DMS 273 (cell line): ENCODE measurements around the gene NSL1.
"Not testable (repeated sequence)": the region's sequence is repeated elsewhere in the genome, so short reads cannot be mapped to it uniquely, and the experiment has no call there.

Source experiments
- DNase-seq: peaks from one replicate; lab custom pipeline; 2025; ENCODE audit not compliant: unreplicated experiment; lab: John Stamatoyannopoulos, UW

Gene NSL1

GRCh38 chr1:212785871-212786270, 5.7 kb downstream of the NSL1 start:
- no peak for DNase-seq

GRCh38 chr1:212783976-212784375, 7.6 kb downstream of the NSL1 start:
- DNase-seq, result no peak

- peak; percentile 48 for DNase-seq
Observed at GRCh38 chr1:212782422-212783154, 9.0 kb downstream of the NSL1 start.

- no peak for DNase-seq
Observed at GRCh38 chr1:212781225-212781624, 10.4 kb downstream of the NSL1 start.

- no peak for DNase-seq
Observed at GRCh38 chr1:212780759-212781158, 10.8 kb downstream of the NSL1 start.

- not testable (repeated sequence) for DNase-seq
Observed at GRCh38 chr1:212779086-212779485, 12.5 kb downstream of the NSL1 start.

- DNase-seq, result no peak
Observed at GRCh38 chr1:212777151-212777550, 14.4 kb downstream of the NSL1 start.

- no peak for DNase-seq
Observed at GRCh38 chr1:212775241-212775640, 16.3 kb downstream of the NSL1 start.

GRCh38 chr1:212774584-212774983, 17.0 kb downstream of the NSL1 start:
- no peak for DNase-seq

- no peak for DNase-seq
Observed at GRCh38 chr1:212773011-212773410, 18.6 kb downstream of the NSL1 start.

GRCh38 chr1:212771341-212771740, 20.2 kb downstream of the NSL1 start:
- no peak for DNase-seq

- no peak for DNase-seq
Observed at GRCh38 chr1:212769459-212770167, 22.0 kb downstream of the NSL1 start.

GRCh38 chr1:212766825-212767224, 24.8 kb downstream of the NSL1 start:
- DNase-seq, result not testable (repeated sequence)

GRCh38 chr1:212764718-212765281, 26.8 kb downstream of the NSL1 start:
- DNase-seq, result not testable (repeated sequence)

- DNase-seq, result no peak
Observed at GRCh38 chr1:212762839-212763238, 28.7 kb downstream of the NSL1 start.

GRCh38 chr1:212762234-212762633, 29.3 kb downstream of the NSL1 start:
- DNase-seq, result no peak

- DNase-seq, result peak; percentile 23
Observed at GRCh38 chr1:212760126-212760823, 31.3 kb downstream of the NSL1 start.

- DNase-seq, result no peak
Observed at GRCh38 chr1:212759683-212760082, 31.9 kb downstream of the NSL1 start.

- DNase-seq, result peak; percentile 55
Observed at GRCh38 chr1:212754680-212755079, 36.9 kb downstream of the NSL1 start.

GRCh38 chr1:212754193-212754592, 37.4 kb downstream of the NSL1 start:
- DNase-seq, result no peak

GRCh38 chr1:212753749-212754148, 37.8 kb downstream of the NSL1 start:
- no peak for DNase-seq
